Activated naive CD8-positive, alpha-beta T cell treated with anti-CD3 and anti-CD28 coated beads, Interleukin-2, amount 10 ng/mL, durations not matched to agents 7 days and 5 days (primary cell): ENCODE measurements around the gene MTNR1B. TPM values are rescaled to one million over a fixed set of nuclear protein-coding genes. Genes with fewer than 3 reads are reported as not detected.

Experiments used
- ATAC-seq: fragments of 150-1000 bp; cut with Tn5 transposase; one replicate; pipeline ENCODE4 v1.10.0; 2021; ENCODE audit warnings: low read depth, moderate library complexity
- POLR2A ChIA-PET: fragments of 350-600 bp; sonication (Branson Sonifier 250); formaldehyde crosslinking; loops from one replicate; lab custom pipeline; 2021; ENCODE audit warnings: antibody characterized with exemption; lab: Charles Lee
- DNase-seq: peaks from one replicate; pipeline ENCODE4 v3.0.0; 2021
- H3K27ac Mint-ChIP-seq: one replicate; pipeline ENCODE4 v1.8.0; 2022; ENCODE audit warnings: mild to moderate bottlenecking, mixed read lengths
- H3K27me3 Mint-ChIP-seq: one replicate; pipeline ENCODE4 v1.8.0; 2022; ENCODE audit warnings: mild to moderate bottlenecking, moderate library complexity, mixed read lengths
- H3K36me3 Mint-ChIP-seq: one replicate; pipeline ENCODE4 v1.8.0; 2021; ENCODE audit warnings: mild to moderate bottlenecking, mixed read lengths
- H3K4me1 Mint-ChIP-seq: one replicate; pipeline ENCODE4 v1.8.0; 2021; ENCODE audit warnings: mixed read lengths
- H3K4me3 Mint-ChIP-seq: one replicate; pipeline ENCODE4 v1.8.0; 2022; ENCODE audit warnings: mild to moderate bottlenecking, moderate library complexity, mixed read lengths
- H3K9me3 Mint-ChIP-seq: one replicate; pipeline ENCODE4 v1.8.0; 2021; ENCODE audit warnings: mixed read lengths
- total RNA-seq, 2 experiments: library from RNA; stranded (reverse); gene quantifications; one replicate each; pipeline ENCODE4 v1.2.3, GENCODE V29; 2021

The MTNR1B gene
- total RNA-seq, 2 experiments from 2014 or later, result not detected

GRCh38 chr11:93028960-93029522, 59.6 kb downstream of the MTNR1B start:
- H3K27ac Mint-ChIP-seq, result no peak overlapping the region
- H3K27me3 Mint-ChIP-seq, result peaks cover 6% of the 10 kb centered on the region

DNA sequence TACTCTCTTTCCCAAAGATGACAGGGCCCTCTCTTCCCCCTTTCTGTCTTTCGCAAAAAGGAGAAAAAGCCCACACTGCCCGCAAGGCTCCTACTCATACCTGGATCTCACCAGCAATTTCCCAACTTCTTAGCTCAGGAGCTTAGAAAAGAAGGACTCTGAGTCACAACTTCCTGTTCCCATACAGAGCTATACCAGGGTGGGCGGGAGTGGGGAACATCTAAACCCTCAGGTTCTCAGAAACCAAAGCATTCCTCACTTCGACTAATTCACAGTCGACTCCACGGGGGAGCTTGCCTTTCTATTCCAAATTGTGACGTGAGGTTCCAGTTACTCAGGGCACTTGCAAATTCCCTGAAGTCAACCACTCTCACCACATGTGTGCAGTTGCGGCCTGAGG, 61.9 kb downstream of the MTNR1B start:
- H3K36me3 Mint-ChIP-seq, result no peaks in the 10 kb centered on the region
- H3K27ac Mint-ChIP-seq, result no peak overlapping the region
- POLR2A ChIA-PET, result no interaction called here
- H3K9me3 Mint-ChIP-seq, result no peaks in the 10 kb centered on the region
- no peak for ATAC-seq
- no peaks in the 10 kb centered on the region for H3K4me1 Mint-ChIP-seq
- peaks cover 2% of the 10 kb centered on the region for H3K27me3 Mint-ChIP-seq
- no peak for DNase-seq
- H3K4me3 Mint-ChIP-seq, result no peak overlapping the region

More at GRCh38 chr11:93028960-93029522, 59.6 kb downstream of the MTNR1B start:
- H3K36me3 Mint-ChIP-seq, result no peaks in the 10 kb centered on the region
- ATAC-seq, result no peak
- no peaks in the 10 kb centered on the region for H3K4me1 Mint-ChIP-seq
- H3K9me3 Mint-ChIP-seq, result no peaks in the 10 kb centered on the region
- POLR2A ChIA-PET, result no interaction called here
- no peak for DNase-seq
- no peak overlapping the region for H3K4me3 Mint-ChIP-seq

Other genes with a start within 250 kb of the MTNR1B start
- 10 to 100 TPM in 1 of 2 experiments, 1 to 10 TPM in 1; 9.5 to 11.6 TPM for gene SLC36A4, start 228.3 kb downstream of the MTNR1B start, total RNA-seq